Activated B cell treated with CpG ODN at 0.5 μM for 24 hours (primary cell): ENCODE data around the gene PCDH17. TPM values are rescaled to one million over a fixed set of nuclear protein-coding genes. Genes with fewer than 3 reads are reported as not detected.

ENCODE experiments used
- ATAC-seq: fragments of 200-7000 bp; cut with Tn5 transposase; one replicate; pipeline ENCODE4 v1.10.0; 2021; ENCODE audit warnings: low read depth, mild to moderate bottlenecking, moderate library complexity
- CTCF ChIA-PET: fragments of 350-600 bp; sonication (Branson Sonifier 250); formaldehyde crosslinking; loops from one replicate; lab custom pipeline; 2021; ENCODE audit warnings: antibody characterized with exemption; lab: Charles Lee
- POLR2A ChIA-PET: fragments of 350-600 bp; sonication (Branson Sonifier 250); formaldehyde crosslinking; loops from one replicate; lab custom pipeline; 2021; ENCODE audit warnings: antibody characterized with exemption; lab: Charles Lee
- DNase-seq: peaks from one replicate; pipeline ENCODE4 v3.0.0; 2022
- H3K27ac Mint-ChIP-seq: one replicate; pipeline ENCODE4 v1.8.0; 2020; ENCODE audit warnings: mixed read lengths
- H3K27me3 Mint-ChIP-seq: one replicate; pipeline ENCODE4 v1.8.0; 2021; ENCODE audit warnings: mixed read lengths
- H3K36me3 Mint-ChIP-seq: one replicate; pipeline ENCODE4 v1.8.0; 2021; ENCODE audit warnings: low read depth, mixed read lengths
- H3K4me1 Mint-ChIP-seq: one replicate; pipeline ENCODE4 v1.8.0; 2021; ENCODE audit warnings: mixed read lengths
- H3K4me3 Mint-ChIP-seq: one replicate; pipeline ENCODE4 v1.8.0; 2020; ENCODE audit warnings: mild to moderate bottlenecking, mixed read lengths
- H3K9me3 Mint-ChIP-seq: one replicate; pipeline ENCODE4 v1.8.0; 2020; ENCODE audit warnings: mixed read lengths
- CTCF ChIP-seq: fragments of 200-600 bp; IDR thresholded peaks from one replicate; pipeline ENCODE4 v1.8.0; 2022; ENCODE audit warnings: antibody characterized with exemption, mild to moderate bottlenecking
- intact Hi-C: fragments of 100-400 bp; cut with micrococcal nuclease; formaldehyde crosslinking; loops from one replicate; pipeline ENCODE4 v1.15.1; 2024
- total RNA-seq: library from RNA; stranded (reverse); gene quantifications from 2 replicates; pipeline ENCODE4 v1.2.3, GENCODE V29; 2022

Gene PCDH17
- not detected in 2 replicates for total RNA-seq

GRCh38 chr13:57631596-57632275 lies at the start of gene PCDH17:
TSS of gene PCDH17 (plus strand) at chr13:57631744. CDS start at chr13:57632547, 803 bp downstream.
- Mint-ChIP-seq H3K27ac (no peak within 1 kb of the TSS), H3K4me3 (peak within 1 kb of the TSS; percentile 76), H3K4me1 (peaks cover 37% of the 10 kb centered on the region), H3K9me3 (no peaks in the 10 kb centered on the region), H3K36me3 (no peaks in the 10 kb centered on the region), H3K27me3 (peaks cover 64% of the 10 kb centered on the region)
- ATAC-seq (no peak), DNase-seq (no peak)
- CTCF ChIA-PET: no interaction called here
- TF ChIP-seq CTCF: no peak
- POLR2A ChIA-PET: no interaction called here
- intact Hi-C loops: no loop called here

- no peaks in the 10 kb centered on the region for H3K36me3 Mint-ChIP-seq
- POLR2A ChIA-PET: no interaction called here
- CTCF ChIA-PET: no interaction called here
- no peak overlapping the region for H3K27ac Mint-ChIP-seq
- H3K4me1 Mint-ChIP-seq: no peaks in the 10 kb centered on the region
- peaks cover 10% of the 10 kb centered on the region for H3K9me3 Mint-ChIP-seq
- intact Hi-C loops: no loop called here
- DNase-seq (no peak), ATAC-seq (no peak)
- H3K4me3 Mint-ChIP-seq: no peak overlapping the region
- TF ChIP-seq CTCF: no peak
- no peaks in the 10 kb centered on the region for H3K27me3 Mint-ChIP-seq
These were observed 49.5 kb upstream of the PCDH17 start for GRCh38 chr13:57582032-57582431.

- DNase-seq (no peak), ATAC-seq (no peak)
- POLR2A ChIA-PET: no interaction called here
- Mint-ChIP-seq H3K36me3 (no peaks in the 10 kb centered on the region), H3K4me3 (no peak overlapping the region), H3K27me3 (no peaks in the 10 kb centered on the region), H3K27ac (no peak overlapping the region), H3K4me1 (no peaks in the 10 kb centered on the region), H3K9me3 (peaks cover 6% of the 10 kb centered on the region)
- TF ChIP-seq CTCF: no peak
- intact Hi-C loops: no loop called here
- CTCF ChIA-PET: no interaction called here
These were observed 48.0 kb upstream of the PCDH17 start for GRCh38 chr13:57583529-57583928.

GRCh38 chr13:57588639-57589038 lies 42.9 kb upstream of the PCDH17 start:
- ATAC-seq (no peak), DNase-seq (no peak)
- Mint-ChIP-seq H3K27me3 (no peaks in the 10 kb centered on the region), H3K36me3 (no peaks in the 10 kb centered on the region), H3K27ac (no peak overlapping the region), H3K4me3 (no peak overlapping the region), H3K9me3 (peaks cover 3% of the 10 kb centered on the region), H3K4me1 (no peaks in the 10 kb centered on the region)
- no peak for TF ChIP-seq CTCF
- intact Hi-C loops: no loop called here
- ChIA-PET CTCF (no interaction called here), POLR2A (no interaction called here)

GRCh38 chr13:57595775-57596174 lies 35.8 kb upstream of the PCDH17 start:
- intact Hi-C loops: no loop called here
- CTCF ChIA-PET: no interaction called here
- Mint-ChIP-seq H3K27me3 (no peaks in the 10 kb centered on the region), H3K27ac (no peak overlapping the region), H3K4me1 (no peaks in the 10 kb centered on the region), H3K4me3 (no peak overlapping the region), H3K36me3 (no peaks in the 10 kb centered on the region), H3K9me3 (peaks cover 8% of the 10 kb centered on the region)
- no peak for ATAC-seq
- no peak for DNase-seq
- TF ChIP-seq CTCF: no peak
- POLR2A ChIA-PET: no interaction called here
